HG03521 (cell line): ENCODE measurements around the gene CSRNP3.

ENCODE experiments used
- ATAC-seq: cut with Tn5 transposase; IDR thresholded peaks from one replicate; pipeline ENCODE4 v1.9.1; 2021; ENCODE audit warnings: mild to moderate bottlenecking, moderate library complexity; ENCODE audit not compliant: unreplicated experiment

Gene CSRNP3

DNA sequence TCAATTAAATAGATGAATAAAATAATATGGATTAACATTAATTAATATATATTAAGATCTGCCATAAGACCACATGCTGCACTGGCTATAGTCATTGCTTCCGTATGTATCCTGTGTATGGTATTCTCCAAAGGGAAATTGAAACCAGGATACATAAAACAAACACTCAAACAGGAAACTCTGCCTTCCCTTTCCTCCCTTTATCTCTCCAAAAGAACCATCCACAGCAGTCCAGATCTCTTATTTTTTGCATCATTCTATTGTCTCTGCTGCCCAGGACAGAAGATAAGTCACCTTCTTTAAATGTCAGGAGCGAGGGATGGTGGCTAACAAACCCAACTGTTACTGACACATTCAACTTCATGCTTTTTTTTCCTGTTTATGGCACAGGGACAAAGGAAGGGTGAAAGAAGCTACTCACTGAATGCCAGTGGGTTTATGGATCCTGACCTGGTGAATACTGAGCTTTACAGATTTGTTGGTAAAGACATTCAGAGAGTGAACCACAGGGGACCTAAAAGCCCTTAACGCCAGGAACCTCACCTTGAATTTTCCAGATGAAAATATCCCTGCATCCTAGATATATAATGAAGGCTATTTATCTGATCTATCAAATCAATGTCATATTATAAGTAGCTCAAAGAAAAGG is 67.5 kb downstream of the CSRNP3 start:
- no peak for ATAC-seq

DNA sequence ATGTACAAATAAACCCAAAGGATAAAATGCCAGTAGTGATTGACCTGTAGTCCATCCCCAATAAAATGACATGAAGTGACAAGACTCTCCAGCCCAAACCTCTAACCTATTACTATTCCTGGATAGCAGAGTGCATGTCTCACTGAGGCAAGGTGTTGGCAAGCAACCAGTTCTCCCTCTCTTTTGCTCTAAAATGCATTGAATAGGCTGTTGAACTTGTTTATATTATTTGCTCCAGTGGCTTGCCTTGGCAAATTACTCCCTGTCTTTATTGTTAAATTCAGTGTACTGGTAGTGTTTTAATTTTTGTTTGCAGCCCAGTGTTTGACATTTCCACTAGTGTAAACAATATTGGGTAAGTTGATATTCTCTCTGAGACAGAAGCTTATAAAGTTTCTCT is 70.5 kb downstream of the CSRNP3 start:
- ATAC-seq, result no peak

DNA sequence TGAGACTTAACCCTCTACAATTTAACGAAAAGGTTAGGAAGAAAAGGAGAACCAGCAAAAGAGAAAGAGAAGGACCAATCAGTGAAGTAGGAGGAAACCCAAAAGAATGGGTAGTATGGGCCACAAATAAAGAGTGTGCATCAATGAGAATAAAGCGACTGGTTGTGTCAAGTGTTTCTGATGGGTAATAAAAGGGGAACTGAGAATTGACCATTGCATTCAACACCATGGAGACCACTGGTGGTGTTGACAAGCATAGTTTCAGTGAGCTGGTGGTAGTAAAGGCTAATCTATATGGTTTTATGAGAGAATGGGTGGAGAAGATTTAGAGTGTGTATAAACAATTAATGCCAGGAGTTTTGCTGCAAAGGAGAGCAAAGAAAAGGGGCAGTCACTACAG is 75.4 kb downstream of the CSRNP3 start:
- ATAC-seq, result peak; percentile 95

DNA sequence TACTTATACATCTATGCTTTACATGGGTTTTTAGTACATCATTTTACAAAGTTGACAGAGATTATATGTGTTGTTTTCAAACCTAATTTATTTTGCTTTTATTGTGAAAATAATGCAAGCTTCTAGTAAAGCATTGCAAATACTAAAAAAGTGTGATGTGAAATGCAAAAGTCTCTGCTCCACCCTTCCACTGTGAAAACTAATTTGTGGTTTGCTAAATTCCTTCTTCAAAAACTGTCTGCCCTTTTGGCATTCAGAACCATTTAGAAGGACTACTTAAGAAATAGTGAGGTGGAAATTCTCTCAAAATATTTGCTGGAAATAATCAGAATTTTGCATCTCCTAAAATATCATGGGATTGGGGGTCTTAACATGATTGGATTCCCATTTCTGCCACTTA is 78.4 kb downstream of the CSRNP3 start:
- no peak for ATAC-seq

DNA sequence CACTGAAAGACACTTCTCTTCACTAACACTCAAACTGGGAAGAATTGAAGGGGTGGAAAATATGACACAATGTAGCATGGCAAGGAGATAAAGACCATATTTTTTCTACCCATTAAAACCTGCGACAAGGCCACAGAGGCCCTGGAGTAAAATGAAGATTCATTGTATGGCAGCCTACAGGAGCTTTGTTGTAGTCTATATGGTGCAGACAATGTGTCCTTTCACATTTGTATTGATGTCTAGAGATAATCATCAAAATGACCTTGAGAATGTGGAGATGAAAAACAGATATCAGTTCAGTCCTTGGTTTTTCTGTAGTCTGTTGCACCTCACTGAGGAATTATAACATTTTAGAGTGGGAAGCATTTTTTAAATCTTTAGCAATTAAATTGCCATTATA is 80.1 kb downstream of the CSRNP3 start:
- ATAC-seq, result no peak

DNA sequence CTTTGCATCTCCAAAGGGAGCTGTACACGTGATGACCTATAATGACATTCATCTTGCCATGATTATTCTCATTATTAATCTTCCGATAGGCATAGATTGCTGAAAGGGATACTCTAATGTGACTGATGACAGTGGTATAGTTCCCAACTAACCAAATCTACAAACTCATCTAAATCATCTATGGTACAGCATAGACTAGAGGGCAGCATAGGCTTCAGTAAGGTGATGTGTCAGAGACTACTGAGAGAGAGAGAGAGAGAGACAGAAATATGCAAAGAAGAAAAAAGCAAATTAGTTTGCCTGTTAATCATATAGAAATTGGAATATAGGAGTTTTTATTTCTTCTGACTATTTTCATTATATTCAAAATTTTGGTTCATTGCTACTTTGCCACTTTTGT is 89.3 kb downstream of the CSRNP3 start:
- no peak for ATAC-seq

DNA sequence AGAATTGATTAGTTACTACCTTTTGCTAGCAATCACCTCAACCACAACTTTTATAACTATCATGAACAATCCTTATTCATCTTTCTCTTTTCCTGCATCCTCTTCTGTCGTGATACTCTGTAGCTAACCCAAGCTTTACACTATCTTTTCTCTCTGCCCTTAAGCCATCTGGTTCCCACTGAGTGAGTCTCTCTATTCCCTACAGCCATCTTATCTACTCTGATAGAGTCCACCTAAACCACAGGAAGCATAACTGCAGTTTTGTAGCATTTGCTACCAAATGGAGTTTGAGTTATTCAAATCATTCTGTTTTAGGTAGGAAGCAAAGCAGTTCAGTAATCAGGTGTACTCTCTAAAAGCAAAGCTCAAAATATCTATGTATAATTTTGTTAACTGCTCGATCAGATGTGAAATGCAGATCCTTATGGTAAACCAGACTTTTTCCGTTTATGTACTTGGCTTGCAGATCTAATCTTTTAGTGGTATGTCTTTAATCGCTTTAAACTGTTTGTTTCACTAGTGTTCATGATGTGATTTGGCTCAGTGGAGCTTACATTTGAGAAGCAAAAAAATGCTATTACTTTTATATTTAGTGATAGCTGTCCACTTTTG is 91.0 kb downstream of the CSRNP3 start:
- ATAC-seq, result no peak

DNA sequence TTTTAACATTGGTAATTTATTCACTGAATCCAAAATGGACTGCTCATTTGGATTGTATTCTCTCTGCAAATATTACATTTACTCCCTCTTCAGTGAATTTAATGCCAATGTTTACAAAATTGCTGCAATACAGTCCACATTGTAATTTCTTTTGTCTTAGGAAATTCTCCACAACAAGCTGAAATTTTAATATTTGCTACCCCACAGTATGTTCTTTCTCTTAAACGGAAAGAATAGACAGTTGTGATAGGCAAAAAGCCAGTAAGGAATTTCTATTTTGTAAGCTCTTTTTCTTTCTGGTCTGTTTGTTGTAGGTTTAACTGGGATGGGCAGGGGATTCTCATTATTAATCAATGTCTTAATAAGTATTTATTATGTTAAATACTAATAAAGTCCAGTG is 92.0 kb downstream of the CSRNP3 start:
- no peak for ATAC-seq

DNA sequence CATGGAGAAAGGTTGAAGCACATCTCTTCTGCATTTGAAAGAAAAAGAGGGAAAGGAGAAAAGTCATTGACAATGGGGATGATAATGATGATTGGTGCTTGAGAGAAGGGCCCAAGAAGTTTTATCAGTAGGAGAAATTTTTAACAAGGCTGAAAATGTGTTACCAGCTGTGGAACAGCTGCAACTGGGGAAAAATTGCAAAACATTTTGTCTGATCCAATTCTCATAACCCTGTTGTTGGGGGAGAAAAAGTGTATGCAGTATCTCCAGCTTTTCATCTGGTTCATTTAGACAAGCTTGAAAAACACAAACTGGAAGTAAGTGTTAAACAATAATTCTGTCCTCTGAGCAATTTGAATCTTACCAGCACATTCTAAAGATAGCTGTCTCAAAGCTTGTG is 92.7 kb downstream of the CSRNP3 start:
- ATAC-seq, result no peak

DNA sequence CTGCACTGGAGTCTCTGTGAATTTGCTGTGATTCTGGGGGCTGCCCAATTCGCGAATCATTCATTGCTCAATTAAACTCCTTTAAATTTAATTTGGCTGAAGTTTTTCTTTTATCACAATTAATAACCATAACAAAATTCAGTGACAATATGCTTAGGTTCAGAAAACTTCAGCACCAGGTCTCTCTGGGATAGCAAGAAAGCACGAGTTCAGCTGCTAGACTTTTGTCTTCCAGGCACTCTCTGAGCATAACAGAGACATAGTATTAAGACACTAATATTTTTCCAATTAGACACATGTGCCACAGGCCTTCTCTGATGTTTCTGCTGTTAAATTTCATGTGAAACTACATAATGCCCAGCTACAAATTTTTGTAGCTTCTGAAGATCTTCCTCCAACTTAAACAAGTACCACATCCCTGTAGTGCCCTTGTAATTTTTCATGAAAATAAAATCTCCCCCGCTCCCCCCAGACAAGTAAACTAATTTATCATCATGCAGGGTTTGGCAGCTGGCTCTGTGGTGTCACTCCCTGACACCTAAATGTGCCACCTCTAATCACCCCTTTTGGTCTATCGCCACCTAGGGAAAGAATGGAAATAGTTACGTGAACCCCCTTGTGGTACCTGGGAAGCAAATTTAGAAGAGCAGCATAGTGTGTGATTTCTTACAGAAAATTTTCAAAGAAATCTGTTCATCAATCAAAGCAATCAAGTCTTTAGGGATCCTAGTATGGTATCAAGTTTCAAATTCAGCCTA is 94.1 kb downstream of the CSRNP3 start:
- no peak for ATAC-seq

DNA sequence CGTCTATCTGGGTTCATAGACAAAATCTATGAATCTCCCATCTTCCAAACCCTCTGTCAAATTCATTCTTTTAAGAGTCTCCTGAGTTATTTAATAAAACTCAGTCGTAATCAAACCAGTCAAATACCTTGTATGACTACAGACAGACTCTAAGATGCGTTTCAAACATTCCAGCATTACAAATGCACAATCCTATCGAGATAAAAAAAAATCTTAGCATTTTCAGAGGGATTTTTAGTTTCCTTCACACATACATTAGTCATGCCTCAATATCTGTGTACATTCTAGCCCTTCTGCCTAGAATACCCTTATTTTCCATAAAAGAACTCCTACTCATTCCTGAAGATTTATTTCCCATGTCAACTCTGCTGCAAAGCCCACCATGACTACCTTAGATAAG is 96.5 kb downstream of the CSRNP3 start:
- ATAC-seq, result no peak

DNA sequence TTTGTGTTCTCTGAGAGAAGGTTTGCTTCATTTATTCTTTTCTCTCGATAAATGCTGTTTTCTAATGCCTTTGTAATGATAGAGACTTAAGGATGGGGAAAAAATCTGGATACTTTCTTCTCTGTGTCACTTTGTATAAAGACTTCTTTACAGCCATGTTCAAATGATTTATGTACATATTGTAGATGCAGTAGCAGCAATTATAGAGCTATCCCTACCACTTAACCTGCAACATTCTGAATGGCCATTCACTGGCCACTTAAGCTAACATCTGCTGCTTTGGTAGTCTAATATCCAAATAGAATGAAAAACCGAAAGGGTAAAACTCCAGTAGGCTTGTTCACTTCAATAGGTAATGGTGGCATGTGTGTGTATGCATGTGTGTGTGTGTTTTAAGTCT is 97.8 kb downstream of the CSRNP3 start:
- no peak for ATAC-seq

DNA sequence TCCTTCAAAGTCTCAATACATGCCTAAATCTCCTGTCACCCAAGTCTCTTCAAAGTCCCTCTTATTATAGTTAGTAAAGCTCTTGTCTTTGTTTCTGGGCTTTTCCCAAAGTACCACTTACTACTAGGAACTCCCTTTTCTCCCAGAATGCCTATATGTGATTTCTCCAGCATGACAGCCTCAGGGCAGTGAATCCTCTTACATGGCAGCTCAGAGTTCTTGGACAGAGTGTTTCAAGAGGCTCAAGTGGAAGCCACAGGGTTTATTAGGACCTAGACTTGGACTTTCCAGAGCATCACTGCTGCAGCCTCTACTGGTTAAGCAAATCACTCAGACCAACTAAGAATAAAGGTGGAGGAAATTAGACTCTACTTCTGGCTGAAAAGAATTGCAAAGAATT is 98.9 kb downstream of the CSRNP3 start:
- ATAC-seq, result no peak

DNA sequence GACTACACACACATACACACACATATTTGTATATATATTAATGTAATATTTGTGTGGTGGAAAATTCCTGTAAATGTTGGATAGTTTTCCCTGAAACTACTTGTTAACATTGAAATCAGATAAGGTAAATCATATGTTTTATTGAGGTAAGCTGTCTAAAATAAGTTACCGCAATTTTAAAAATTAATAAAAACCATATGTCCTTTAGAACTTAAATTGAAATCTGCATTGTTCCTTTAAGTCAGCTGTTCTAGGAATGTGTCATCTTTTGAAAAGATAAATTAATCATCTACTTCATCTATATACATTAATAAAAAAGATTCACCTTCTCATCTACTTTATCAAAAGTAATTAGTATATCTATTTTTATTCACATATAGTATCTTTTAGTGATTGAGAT is 102.0 kb downstream of the CSRNP3 start:
- no peak for ATAC-seq

DNA sequence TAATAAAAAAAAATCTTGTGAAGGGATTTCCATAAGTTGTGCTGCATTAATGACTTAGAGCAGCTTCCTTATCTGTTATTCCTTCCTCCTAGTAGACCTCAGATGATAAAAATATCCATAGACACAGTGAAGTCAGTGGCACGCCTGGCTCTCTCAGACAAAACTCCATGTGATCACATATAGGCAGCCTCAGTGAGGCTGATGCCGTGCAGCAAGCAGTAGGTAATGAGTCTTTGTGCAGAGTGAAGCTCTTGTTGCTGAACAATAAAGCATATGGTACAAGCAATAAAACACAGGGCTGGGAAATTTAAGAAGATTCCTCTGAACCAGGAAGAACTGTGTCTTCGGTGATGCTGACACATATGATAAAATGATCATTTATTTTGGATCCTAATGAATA is 102.7 kb downstream of the CSRNP3 start:
- no peak for ATAC-seq

DNA sequence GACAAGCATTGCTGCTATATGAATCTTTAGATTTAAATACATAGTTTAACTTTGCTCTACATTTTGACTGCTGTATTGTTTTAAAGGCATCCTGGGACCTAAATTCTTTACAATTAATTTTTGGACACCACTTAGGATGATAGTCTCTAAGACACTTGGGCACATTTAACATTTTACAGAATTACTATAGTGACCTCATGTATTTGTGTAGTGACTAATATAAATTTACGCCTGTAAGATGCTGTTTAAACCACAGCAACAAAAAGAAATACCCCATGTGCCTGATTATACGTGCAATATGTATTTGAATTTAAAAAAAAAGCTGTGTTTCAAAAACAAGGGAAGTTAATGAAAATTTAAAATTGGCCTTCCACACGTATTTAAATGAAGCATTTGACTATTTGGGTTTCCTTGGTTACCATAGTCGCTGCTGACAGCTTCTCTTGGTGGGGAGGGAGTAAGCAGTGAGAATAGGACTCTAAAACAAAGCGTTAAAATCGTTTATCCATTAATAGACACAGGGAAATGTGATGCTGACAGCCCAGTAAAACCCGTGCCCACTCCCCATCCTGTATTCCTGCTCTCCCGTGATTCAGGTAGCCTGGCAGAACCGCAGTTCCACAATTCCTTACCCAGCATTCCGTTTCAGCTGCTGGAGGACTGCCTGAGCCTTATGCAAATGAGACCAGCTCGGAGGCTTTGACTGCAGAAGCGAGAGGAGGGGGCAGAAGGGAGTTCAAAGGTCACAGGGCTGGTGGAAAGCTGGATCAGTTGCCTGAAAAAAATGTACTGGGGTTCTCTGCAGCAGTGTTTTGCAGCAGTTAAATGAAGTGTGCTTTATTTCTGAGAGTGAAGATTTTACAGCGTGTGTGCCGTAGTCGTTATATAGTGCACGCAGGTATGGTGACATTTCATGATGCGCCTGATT is 104.3 kb downstream of the CSRNP3 start:
- no peak for ATAC-seq

DNA sequence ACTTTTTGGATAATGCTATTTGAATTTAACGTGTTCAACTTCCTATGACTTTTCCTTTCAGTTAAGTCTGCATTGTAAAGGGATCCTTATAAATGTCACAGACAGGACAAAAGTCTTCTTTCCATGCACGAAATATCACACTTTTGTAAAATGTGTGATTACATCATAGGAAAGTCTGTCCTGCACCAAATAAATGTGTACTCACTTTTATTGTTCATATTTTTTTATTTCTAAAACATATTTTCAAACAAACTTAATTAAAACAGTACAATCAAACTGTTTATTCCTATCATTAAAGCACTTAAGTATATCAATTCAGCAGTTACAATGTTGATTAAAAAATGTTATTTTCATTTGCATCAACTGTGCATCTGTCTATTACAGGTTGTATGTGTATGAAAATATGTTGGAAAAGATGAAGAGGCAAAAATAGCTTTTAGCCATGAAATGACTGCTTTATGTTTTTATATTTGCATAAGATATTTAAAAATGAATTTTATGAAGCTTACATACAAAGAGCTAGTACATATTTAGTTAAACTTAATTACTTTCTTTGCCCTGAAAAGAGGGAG is 105.6 kb downstream of the CSRNP3 start:
- ATAC-seq, result no peak

DNA sequence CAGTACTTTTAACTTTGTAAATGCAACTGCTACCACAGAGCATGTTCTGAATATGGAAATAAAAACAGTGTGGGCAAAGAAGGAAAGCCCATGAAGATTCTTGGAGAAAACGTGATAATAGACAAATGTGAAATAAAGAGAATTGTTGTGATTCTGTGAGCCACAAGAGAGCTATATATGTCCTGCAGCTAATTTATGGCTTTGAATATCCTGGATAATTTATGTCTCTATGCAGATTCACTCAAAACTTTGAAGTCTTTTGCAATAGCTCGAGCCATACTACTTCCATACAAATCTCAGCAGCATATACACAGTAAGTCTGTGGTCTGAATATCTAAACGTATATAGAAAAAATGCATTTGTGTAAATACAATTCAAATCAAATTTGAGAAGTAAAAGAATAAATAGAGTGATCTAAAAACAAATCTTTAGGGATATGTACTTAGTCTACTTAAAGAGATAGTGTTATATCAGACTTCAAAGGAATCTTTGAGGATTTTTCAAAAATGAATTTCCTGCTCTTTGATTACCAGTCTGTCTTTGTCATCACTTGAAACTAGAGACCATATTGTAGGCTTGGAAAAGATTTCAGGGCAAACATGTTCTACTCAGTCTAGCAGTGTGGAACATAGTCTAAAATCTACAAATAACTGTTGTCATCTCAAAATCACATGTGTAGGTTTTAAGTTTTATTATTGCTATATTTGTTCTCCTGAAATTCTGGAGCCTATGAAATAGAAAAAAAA is 107.1 kb downstream of the CSRNP3 start:
- ATAC-seq, result no peak

DNA sequence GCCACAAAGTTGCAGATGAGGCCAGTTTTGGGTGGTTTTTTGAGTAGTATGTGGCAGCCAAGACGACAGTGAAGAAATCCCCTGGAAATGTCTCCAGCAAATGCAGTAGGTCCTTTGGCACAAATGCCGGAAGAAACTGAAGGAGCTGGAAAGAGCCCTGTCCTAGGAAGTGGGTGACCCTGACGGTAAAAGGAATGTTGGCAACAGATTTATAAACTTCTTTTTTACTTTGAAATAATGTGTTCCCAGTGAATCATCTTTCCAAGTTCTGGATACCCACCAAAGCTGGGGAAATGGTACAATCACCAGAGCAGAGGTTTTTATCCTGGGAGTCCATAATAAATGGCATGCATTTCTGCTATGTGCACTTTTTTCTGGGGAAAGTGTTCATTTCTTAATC is 112.9 kb downstream of the CSRNP3 start:
- no peak for ATAC-seq

DNA sequence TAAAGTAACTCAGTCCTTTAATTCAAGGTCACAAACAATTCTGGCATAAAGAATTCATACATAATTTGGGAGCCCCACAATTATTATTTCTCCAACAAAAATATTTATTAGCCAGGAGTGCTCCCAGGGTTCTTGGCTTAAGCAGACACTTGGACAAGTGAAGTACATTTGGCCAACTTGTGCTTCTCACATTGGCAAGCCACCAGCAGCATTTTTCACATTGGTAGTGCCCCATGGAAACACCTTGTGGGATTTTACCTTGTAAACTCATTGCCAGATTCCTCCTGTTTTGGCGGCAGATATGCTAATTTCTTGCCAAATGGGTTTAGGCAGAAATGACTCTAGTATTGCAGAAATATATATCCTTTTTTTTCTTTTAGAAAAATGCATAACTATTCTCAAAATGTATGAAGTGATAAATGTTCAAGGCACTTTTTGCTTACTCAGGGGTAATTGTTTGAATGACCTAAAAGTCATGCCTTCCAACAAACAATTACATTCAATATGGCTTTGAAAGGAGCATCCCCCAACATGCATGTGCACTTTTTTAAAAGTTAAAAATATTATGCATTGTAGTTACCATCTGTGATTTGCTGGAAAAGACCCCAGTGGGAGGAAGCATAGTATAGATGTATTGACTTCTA is 113.5 kb downstream of the CSRNP3 start:
- ATAC-seq, result no peak
